ENCODE data around the gene HOXB1.

DNA sequence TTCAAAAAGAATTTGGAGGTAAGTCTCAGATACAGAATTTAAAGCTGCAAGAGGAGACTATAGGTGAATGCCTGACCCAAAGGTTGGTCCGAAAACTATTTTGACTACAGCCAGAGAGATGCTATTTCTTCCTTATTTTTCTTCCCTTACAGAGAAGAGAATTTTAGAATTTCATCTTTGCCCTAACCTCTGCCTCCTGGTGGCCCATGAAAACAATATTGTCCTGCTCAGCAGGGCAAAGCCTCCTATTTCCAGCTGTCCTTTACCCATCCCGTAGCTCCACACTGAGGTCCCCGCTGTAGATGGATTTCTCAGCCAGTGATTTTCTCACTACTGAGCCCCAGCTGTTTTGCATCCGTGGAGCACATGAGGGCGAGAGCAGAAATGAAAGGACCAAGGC, 24.6 kb downstream of the HOXB1 start:
- TF ChIP-seq, protein P1, sequence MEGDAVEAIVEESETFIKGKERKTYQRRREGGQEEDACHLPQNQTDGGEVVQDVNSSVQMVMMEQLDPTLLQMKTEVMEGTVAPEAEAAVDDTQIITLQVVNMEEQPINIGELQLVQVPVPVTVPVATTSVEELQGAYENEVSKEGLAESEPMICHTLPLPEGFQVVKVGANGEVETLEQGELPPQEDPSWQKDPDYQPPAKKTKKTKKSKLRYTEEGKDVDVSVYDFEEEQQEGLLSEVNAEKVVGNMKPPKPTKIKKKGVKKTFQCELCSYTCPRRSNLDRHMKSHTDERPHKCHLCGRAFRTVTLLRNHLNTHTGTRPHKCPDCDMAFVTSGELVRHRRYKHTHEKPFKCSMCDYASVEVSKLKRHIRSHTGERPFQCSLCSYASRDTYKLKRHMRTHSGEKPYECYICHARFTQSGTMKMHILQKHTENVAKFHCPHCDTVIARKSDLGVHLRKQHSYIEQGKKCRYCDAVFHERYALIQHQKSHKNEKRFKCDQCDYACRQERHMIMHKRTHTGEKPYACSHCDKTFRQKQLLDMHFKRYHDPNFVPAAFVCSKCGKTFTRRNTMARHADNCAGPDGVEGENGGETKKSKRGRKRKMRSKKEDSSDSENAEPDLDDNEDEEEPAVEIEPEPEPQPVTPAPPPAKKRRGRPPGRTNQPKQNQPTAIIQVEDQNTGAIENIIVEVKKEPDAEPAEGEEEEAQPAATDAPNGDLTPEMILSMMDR (IDR thresholded peaks at IDR 0.05) = no peak
- TF ChIP-seq POLR2AphosphoS5 (IDR thresholded peaks at IDR 0.05) (no peak), POLR2A (IDR thresholded peaks at IDR 0.05) (no peak), EP300 (IDR thresholded peaks at IDR 0.05) (no peak)
